HL-60/S4 (cell line): Measurements from ENCODE around the gene GRIA3.
"Not testable (repeated sequence)": the region's sequence is repeated elsewhere in the genome, so short reads cannot be mapped to it uniquely, and the experiment has no call there.

Experiments used
- in situ Hi-C: fragments of 300-500 bp; cut with MboI; formaldehyde crosslinking; loops from 2 replicates; pipeline ENCODE4 v1.14.3; 2022; ENCODE audit warnings: low sequenced_read_pairs

The GRIA3 gene

DNA sequence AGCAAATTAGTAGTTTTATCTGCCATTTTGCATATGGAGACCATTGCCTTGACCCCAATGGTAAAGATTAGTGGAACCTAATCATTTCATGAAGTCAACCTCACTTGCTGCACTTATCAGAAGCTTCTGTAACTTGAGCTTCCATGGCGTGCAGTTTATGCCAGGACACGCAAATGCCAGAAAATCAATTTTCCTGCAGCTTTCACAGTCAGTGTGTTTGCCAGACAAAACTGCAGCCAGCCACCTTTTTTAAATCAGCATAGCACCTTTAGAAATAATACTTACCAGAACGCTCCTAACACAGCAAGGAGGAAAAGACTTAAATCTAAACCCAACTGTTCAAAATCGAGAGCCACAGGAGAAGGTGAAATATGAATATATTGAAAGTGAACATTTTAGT is 265.3 kb downstream of the GRIA3 start:
- in situ Hi-C loops: no loop called here

DNA sequence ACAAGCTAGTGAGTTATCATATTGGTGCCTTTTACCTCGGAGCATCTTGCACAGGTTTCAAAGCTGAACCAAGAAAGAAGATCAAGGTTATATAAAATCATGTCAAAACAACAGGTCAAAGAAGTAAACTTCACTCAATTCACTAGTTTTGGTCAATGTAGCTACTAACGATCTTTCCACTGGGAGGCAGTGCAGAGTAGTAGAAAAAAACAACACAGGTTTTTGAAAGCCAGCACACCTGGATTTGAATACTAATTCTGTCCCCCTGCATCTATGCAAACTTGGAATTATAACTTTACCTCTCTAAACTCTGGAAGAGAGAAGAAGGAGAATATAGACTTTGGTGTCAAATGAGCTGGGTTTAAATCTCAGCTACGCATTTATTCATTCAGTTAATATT is 266.1 kb downstream of the GRIA3 start:
- in situ Hi-C loops: no loop called here

DNA sequence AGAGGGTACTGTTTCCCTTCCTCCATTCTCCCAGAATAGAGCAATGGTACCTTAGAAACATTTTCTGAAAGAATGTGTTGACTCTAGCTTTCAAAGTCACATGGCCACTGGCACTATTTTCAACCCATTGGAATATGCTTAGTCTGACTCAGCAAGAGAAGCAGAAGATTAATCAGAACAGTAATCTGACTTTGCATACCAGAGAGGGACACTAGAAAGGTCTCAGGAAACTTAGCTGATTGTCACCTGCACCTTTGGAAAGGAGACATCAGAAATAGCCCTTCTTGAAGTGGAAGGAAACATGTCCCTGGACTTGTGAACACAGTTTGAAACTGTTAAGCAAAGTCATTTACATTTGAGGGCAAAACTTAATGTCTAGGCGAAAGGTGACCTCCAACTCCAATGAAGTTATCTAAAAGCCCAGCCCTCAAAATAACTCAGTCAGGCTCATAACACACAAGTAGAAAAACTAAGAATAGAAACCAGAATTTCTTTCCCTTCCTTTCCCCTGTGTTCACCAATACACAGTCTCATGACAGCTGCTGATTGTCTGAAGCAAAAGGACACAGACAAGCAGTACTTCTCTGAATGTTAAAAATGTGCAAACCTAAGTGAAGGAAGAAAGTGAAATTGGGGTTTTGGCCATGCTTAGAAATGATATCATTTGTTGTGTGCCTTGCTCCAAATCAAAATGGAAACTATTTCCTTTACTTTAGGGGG is 270.8 kb downstream of the GRIA3 start:
- in situ Hi-C loops: no loop called here

DNA sequence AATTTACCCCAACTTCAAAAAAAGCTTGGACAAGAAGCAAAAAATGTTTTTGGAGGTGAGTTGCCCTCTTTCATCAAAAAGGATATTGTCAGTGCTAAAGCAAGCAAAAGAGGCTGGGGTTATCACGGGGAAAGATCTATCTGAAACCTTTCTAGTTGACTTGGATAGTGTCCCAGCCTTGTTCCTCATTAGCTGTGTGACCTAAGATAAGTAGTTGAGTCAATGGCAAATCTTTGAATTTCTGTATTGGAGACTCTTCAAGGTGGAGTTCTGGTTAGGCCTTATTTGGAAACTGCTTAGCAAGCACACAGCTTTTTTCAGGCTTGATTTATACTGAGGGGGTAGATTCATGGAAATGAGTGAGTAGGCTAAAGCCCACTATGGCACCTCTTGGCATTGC is 271.6 kb downstream of the GRIA3 start:
- in situ Hi-C loops: no loop called here

DNA sequence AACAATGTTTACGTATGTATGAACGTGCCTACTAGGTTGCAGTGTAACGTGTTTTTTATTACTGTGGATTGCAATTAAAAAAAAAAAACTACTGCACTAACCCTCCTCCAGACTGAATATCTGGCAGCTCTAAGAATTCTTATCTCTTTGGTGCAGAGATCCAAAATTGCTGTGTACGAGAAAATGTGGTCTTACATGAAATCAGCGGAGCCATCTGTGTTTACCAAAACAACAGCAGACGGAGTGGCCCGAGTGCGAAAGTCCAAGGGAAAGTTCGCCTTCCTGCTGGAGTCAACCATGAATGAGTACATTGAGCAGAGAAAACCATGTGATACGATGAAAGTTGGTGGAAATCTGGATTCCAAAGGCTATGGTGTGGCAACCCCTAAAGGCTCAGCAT is 280.6 kb downstream of the GRIA3 start:
- in situ Hi-C loops: no loop called here

DNA sequence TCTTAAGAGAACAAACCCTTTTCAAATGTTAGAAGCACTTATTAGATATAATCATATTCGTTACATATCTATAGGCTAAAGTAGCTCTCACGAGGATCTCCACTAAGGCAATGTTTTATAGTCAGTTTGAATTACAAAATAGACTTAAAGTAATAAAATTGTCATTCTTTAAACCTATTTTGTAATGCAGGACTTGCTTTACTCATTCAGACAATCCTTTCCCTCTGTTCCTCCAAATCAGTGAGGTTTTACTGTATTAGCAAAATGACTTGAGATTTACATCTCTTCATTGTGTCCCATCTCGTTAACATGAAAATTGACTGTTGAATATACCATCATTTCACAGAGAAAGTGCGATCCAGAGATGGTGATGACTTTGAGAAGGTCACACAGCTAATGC is 284.4 kb downstream of the GRIA3 start:
- in situ Hi-C loops: no loop called here

DNA sequence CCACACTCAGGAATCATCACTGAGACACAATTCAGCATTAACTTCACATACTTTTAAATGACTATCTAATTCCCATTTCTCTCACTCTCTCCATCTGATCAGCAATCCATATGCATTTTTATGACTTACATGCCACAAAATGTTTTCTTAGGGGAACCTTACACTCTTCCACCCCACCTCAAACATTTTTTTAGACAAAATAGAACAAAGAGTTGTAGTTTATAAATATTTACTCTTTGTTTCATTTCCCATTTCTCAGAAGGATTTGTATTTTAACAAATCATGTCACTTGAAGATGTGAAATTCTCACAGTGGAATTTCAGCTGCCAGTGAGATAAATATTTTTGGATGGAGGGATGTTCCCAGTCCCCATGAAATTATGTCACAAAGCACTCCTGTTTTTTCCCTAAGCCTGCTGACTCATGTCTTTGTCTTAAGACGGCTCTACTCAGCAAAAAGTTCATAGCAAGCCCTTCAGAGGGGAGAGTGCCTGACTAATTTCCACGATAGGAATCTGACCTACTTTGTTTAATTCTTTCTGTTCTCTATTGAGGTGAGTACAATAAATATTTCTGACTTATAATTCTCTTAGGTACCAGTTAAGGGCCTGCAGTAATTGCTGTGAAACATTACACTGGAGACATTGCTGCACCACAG is 291.1 kb downstream of the GRIA3 start:
- in situ Hi-C loops: no loop called here

DNA sequence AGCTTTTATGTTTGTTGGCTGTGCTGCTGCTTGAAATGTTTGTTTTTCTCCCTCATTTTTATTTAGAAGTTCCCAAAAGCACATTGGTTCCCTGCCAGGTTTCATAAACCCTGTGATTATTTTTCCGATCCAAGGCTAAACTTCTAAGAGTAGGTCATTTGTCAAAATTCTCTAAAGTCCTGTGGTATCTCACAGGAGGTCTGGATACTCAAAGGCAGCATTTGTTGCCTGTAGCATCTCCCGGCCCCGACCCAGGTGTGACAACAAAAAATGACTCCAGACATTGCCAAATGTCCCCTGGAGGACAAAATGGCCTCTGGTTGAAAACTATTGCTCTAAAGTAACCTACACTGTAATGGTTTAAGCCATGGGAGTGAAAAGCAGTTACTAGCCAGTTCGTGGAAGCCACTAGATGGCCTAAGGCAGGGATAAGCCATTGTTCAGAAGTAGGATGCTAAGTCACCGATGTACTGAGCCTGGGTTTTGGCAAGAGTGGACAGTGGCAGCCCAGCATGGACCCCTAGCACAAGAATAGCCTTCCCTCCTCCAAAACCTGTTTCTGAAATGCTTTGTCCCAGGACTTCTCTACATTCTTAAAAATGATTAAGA is 292.6 kb downstream of the GRIA3 start:
- in situ Hi-C loops: no loop called here

DNA sequence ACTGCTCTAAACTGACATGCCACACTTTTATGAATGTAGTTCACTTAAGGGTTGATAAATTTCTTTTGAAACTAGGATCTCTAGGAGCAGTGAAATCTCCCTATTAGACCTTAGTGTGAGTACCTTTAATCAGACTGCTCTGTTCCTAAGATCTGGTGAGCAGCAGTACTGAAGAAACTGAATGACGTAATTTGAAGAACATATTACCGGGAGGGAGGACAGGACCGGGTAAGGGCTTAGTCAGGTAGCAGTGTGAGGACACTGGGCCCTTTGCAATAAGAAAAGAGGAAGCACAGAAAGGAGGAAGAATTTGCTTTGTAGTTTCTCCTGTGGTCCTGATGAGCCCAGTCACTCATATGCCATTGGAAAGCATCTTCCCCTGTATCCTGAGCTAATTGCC is 293.6 kb downstream of the GRIA3 start:
- in situ Hi-C loops: no loop called here

DNA sequence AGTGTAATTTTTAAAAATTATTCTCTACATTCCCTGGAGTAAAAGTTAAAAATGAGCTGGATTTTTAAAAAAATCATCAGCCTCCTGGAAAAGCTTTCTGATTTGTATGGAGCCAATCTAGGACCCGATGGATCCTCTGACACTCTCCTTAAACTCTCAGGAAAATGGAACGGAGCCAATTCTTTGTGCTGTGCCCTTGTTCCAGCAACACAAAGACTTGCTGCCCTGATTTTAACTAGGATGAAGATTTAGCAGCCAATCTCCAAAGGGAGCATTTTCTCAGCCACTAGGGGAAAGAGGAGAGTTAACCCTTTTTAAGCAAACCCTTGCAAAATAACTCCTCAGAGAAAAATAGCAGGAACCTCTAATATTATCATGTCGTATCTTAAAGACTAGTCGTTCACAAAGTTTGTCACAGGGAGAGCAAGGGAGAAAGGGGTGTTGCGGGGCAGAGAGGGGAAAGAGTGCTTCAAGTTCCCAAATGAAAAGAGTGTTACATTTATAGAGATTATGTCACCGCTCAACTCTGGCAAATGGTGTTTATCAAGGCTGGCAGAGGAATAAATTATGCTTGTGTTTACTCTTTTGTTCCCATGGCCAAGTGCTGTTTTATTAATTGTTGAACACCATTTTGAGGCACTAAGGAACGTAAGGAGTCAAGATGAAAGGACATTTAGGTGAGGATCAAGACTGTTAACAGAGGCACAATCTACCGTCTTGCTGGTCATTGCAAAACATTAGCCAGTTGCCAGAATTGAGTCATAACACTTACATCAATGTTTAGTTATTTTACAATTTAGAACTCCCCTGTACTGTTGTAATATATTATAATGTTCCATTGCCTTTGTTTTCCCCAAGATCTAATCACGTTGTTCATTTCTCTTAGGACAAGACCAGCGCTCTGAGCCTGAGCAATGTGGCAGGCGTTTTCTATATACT is 298.1 kb downstream of the GRIA3 start:
- in situ Hi-C loops: no loop called here

DNA sequence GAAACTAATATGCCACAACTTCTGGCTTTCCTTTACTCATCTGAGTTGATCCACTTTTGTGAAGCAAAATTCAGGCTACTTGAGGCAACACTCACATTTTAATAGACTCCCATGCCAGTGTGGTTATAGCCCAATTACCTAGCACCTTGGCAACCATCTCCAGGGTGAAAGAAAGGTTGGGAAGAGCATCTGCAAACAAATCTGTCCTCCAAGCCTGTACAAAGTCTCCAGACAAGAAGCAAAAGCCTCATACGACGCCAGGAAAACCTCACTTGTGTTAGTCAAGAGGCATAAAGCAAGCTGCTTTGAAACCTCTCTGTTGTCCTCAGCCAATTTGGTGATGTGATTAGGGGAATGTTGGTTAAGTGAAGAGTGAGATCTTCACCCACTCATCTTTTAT is 302.2 kb downstream of the GRIA3 start:
- in situ Hi-C loops: no loop called here

DNA sequence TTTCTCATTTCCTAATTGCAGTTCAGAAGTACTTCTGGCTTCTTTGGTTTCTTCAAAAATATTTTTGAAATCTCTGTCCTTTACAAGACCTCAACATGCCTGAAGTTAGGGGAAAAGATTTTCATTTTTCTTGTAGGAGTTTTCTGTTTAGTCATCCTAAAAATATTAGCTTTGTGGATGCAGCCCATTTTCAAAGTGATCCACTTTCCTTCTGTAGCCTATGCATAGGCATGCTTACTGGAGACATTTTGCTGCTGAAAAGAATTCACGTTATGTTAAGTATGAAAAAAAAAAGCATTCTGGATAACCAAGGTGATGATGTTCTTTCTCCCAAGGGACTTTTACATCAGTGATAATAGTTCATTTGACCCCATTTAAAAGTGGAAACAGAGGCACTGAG is 303.2 kb downstream of the GRIA3 start:
- in situ Hi-C loops: no loop called here

DNA sequence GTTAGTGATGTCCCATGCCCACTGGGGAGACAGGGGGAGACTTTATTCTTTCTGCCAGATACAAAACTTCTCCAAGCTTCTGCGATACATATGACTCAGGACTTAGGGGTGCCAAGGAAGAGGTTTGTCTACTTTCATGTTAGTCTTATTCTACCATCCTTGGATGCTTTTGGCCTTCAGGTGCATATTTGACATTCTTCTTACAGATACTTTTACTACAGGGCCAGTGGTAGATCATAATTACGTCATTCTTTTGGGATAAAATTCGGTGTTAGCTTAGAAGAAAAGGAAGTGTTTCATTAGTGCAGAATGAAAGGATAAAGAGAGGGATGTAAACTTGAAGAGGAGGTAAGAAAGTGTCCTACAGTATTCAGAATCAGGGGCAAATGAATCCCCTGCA is 303.6 kb downstream of the GRIA3 start:
- in situ Hi-C loops: no loop called here

DNA sequence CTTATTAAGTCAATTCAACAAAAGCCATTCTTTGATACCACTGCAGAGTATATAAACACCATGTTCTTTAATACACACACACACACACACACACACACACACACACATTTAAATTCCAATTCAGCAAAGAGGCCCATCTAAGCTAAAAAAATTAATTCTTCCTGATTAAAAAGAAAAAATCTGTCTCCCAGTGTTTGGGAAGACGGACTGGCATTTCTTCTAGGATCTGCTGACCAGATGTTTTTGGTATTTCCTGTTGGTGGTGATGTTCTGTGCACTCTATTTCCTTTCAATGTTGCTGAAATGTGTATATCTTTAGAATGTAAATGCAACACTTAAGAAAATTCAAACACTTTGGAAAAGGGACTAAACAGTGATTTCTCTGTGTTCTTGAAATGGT is 304.9 kb downstream of the GRIA3 start:
- in situ Hi-C loops: no loop called here

DNA sequence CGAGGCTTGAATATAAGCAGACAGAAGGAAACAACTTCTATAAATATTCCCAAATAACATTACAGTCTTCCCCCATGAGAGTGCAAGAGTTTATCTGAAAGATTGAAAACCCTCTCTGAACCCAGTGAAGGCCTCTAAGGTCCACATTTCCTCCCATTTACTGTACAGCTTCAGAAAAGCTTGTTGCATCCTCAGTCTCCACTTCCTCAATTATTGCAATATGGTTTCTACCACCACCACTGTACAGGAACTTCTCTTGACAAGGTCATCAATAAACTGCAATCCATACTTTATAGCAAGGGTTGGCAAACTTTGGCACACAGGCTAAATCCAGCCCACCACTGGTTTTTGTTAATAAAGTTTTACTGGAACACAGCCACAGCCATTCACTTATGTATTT is 309.8 kb downstream of the GRIA3 start:
- in situ Hi-C loops: no loop called here

DNA sequence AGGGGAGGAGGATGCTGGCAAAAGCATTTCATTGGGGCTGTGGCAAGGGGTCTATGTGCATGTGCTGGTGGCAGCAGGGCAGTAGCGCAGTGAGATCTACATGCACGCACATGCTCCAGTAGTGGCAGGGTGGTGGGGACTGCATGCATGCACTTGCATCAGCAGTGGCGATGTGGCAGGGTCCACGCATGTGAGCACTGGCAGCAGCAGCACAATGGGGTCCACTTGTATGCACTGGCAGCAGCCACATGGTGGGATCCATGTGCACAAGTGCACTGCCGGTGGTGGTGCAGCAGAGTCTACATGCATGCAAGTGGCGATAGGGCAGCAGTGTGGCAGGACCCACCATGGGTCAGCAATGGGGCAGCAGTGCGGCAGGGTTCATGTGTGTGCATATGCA is 315.7 kb downstream of the GRIA3 start:
- in situ Hi-C loops: no loop called here

DNA sequence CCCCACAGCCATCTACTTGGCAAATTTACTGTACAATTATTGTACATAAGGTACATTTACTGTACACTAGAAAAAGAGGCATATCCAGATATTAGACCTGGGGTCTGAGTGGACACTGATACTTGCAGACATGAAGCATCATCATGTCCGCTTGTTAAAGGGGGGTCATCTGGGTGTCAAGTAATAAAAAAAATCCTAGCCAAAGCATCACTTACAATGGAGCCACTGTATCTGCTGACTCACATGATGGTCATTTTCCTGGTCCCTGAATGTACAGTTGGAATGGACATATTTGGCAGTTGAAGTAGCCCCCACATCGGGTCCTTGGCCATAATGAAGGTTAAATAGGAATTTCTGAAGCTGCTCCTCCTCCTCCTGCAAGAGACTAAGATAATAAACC is 320.0 kb downstream of the GRIA3 start:
- in situ Hi-C loops: no loop called here

DNA sequence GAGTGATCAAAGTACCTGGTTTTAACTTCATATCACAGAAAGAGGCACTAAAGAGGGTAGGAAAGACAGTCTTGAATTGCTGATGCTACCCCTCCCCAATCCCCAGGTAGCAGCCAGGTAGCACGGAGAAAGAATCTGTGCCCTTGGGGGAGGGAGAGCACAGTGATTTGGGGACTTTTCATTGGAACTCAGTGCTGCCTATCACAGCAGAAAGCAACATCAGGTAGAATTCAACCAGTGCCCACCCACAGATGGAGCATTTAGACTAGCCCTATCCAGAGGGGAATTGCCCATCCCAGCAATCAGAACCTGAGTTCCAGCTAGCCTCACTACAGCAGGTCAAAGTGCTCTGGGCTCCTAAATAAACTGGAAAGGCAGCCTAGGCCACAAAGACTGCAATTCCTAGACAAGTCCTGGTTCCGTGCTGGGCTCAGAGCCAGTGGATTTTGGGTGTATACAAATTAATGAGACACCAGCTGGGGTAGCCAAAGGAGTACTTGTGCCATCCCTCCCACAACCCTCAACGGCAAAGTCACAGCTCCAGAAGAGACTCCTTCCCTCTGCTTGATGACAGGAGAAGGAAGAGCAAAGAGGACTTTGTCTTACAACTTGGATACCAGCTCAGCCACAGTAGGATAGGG is 320.7 kb downstream of the GRIA3 start:
- in situ Hi-C loops: no loop called here

DNA sequence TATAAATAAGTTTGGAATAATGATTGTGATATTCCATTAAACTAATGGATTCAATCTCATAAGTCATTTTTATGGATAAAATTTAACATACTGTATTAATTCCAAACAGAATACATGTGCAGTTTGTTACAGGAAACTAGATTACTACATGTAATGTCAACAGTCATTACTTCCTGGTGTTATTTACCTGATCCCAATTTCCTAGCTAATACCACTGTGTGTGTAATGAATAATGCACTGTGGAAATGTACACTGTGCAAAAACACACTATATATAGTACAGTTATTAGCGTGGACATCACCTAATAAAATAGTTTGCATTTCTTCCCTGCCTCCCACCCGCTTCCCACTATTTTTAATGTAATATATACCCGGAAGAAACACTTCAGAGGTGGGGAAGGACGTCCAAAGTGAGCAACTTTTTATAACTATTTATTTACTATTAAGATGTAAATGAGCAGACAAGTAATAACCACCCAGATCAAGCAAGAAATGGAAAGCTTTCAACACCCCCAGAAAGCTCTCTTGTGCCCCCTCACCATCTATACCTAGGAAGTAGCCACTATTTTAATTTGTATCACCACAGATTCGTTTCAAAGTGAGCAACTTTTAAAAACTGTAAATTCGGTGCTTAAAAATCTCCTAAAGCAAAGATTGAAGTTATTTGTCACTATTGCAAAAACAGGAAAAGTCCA is 329.7 kb downstream of the GRIA3 start:
- in situ Hi-C loops: no loop called here

DNA sequence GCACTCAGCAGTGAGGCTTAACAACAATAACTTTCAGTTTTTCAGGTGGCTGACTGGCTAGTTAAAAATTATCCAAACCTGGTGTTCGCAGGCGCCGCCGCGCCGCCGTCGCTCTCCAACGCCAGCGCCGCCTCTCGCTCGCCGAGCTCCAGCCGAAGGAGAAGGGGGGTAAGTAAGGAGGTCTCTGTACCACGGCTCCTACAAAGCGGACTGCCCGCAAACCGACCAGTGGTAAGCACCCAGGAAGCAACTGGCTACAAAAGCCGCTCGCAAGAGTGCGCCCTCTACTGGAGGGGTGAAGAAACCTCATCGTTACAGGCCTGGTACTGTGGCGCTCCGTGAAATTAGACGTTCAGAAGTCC is 330.2 kb downstream of the GRIA3 start:
- in situ Hi-C loops: not testable (repeated sequence)
